Osteoblast (primary cell): ENCODE results near the gene MYLK. TPM values are rescaled to one million over a fixed set of nuclear protein-coding genes. Genes with fewer than 3 reads are reported as not detected.

ENCODE experiments used
- DNase-seq: peaks from one replicate; pipeline ENCODE4 v3.0.0; 2011; ENCODE audit warnings: low spot score, mixed read lengths; ENCODE audit not compliant: insufficient read length; ENCODE audit errors: missing footprints
- H2AFZ ChIP-seq: 2 replicates; pipeline ENCODE4 v1.6.0; 2011; ENCODE audit warnings: mild to moderate bottlenecking, low read length
- H3K27ac ChIP-seq: 2 replicates; pipeline ENCODE4 v1.5.1; 2011; ENCODE audit warnings: mild to moderate bottlenecking, low read depth, low read length, moderate library complexity
- H3K27me3 ChIP-seq: 2 replicates; pipeline ENCODE4 v1.6.0; 2012; ENCODE audit warnings: mild to moderate bottlenecking, control low read depth, inconsistent platforms, low read length, moderate library complexity; ENCODE audit not compliant: insufficient read depth
- H3K36me3 ChIP-seq: 2 replicates; pipeline ENCODE4 v1.5.1; 2011; ENCODE audit warnings: mild to moderate bottlenecking, low read length, control low read depth, moderate library complexity; ENCODE audit not compliant: insufficient read depth
- H3K4me1 ChIP-seq: 2 replicates; pipeline ENCODE4 v1.5.1; 2011; ENCODE audit warnings: mild to moderate bottlenecking, low read length, control low read depth, moderate library complexity; ENCODE audit not compliant: insufficient read depth
- H3K4me2 ChIP-seq: 2 replicates; pipeline ENCODE4 v1.6.0; 2011; ENCODE audit warnings: mild to moderate bottlenecking, low read length; ENCODE audit not compliant: insufficient read depth
- H3K4me3 ChIP-seq: fragments of 200-600 bp; sonication (generic); 3 replicates; pipeline ENCODE4 v1.5.1; 2012; ENCODE audit warnings: mild to moderate bottlenecking, low read length, inconsistent platforms; ENCODE audit not compliant: insufficient read depth
- H3K79me2 ChIP-seq: 2 replicates; pipeline ENCODE4 v1.6.0; 2012; ENCODE audit warnings: mild to moderate bottlenecking, low read length, control low read depth, inconsistent platforms; ENCODE audit not compliant: insufficient read depth
- H3K9me3 ChIP-seq: 2 replicates; pipeline ENCODE4 v1.5.1; 2011; ENCODE audit warnings: low read depth, low read length, control low read depth
- H4K20me1 ChIP-seq: 2 replicates; pipeline ENCODE4 v1.6.0; 2012; ENCODE audit warnings: mild to moderate bottlenecking, low read length, control low read depth; ENCODE audit not compliant: insufficient read depth
- total RNA-seq: library from RNA; depleted of rRNA; stranded (reverse); fragments of >200 nt; gene quantifications from 2 replicates; pipeline ENCODE4 v1.2.3, GENCODE V29; 2012
- TF ChIP-seq, protein P1 (sequence below): IDR thresholded peaks from 2 replicates; pipeline ENCODE4 v1.5.1; 2011; ENCODE audit warnings: mild to moderate bottlenecking, low read depth, low read length, moderate library complexity; ENCODE audit errors: extremely low read depth

MYLK gene
- total RNA-seq, 1 donor: 268 TPM

DNA sequence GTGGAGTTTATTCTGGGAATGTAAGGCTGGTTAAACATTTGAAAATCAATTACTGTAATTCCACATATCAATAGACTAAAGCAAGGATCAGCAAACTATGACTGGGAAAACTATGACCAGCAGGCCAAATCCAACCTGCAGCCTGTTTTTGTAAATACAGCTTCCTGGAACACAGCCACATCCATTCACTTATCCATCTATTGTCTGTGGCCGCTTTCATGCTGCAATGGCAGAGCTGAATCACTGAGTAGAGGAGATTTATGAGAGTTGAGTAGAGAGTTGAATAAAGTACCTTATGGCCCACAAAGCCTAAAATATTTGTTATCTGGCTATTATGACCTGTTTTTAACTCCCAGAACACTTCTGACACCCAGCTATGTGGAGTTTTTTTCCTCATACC, 12.2 kb downstream of the MYLK start:
- no peak overlapping the region for H3K4me3 ChIP-seq
- H3K27me3 ChIP-seq: no peaks in the 10 kb centered on the region
- H3K27ac ChIP-seq: no peak overlapping the region
- peaks cover 9% of the 10 kb centered on the region for H4K20me1 ChIP-seq
- H3K9me3 ChIP-seq: no peaks in the 10 kb centered on the region
- H3K4me1 ChIP-seq: peaks cover 31% of the 10 kb centered on the region
- H3K36me3 ChIP-seq: peaks cover 28% of the 10 kb centered on the region
- H2AFZ ChIP-seq: no peak overlapping the region
- TF ChIP-seq, protein P1, sequence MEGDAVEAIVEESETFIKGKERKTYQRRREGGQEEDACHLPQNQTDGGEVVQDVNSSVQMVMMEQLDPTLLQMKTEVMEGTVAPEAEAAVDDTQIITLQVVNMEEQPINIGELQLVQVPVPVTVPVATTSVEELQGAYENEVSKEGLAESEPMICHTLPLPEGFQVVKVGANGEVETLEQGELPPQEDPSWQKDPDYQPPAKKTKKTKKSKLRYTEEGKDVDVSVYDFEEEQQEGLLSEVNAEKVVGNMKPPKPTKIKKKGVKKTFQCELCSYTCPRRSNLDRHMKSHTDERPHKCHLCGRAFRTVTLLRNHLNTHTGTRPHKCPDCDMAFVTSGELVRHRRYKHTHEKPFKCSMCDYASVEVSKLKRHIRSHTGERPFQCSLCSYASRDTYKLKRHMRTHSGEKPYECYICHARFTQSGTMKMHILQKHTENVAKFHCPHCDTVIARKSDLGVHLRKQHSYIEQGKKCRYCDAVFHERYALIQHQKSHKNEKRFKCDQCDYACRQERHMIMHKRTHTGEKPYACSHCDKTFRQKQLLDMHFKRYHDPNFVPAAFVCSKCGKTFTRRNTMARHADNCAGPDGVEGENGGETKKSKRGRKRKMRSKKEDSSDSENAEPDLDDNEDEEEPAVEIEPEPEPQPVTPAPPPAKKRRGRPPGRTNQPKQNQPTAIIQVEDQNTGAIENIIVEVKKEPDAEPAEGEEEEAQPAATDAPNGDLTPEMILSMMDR: no peak
- DNase-seq: no peak
- no peak overlapping the region for H3K4me2 ChIP-seq
- H3K79me2 ChIP-seq: peaks cover 93% of the 10 kb centered on the region

DNA sequence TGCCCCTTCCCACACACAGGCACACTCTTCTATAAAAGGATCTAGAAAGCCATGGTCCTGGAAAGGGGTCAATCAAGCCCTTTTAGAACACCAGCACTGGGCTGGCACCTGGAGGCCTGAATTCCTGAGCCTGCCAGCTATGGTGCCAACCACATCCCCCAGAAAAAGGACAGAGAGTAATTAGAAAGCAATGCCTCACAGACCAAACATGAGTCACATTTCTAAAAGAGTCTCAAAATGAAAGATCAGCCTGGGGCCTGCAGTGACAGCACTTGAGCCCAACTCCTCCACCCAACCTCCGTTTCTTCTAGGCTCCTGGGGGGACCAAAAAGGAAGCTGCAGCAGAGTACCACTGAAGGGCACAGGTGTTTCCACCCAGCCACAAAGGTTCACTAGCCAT, 14.1 kb downstream of the MYLK start:
- no peak for DNase-seq
- Histone ChIP-seq H3K4me2 (peak overlapping the region; percentile 29), H3K79me2 (peaks cover 97% of the 10 kb centered on the region), H4K20me1 (peaks cover 11% of the 10 kb centered on the region), H3K36me3 (peaks cover 32% of the 10 kb centered on the region), H3K4me3 (peak overlapping the region; percentile 17), H3K9me3 (no peaks in the 10 kb centered on the region), H3K27ac (peak overlapping the region; percentile 49), H3K27me3 (no peaks in the 10 kb centered on the region), H3K4me1 (peaks cover 31% of the 10 kb centered on the region), H2AFZ (peak overlapping the region; percentile 32)
- TF ChIP-seq, protein P1: no peak

DNA sequence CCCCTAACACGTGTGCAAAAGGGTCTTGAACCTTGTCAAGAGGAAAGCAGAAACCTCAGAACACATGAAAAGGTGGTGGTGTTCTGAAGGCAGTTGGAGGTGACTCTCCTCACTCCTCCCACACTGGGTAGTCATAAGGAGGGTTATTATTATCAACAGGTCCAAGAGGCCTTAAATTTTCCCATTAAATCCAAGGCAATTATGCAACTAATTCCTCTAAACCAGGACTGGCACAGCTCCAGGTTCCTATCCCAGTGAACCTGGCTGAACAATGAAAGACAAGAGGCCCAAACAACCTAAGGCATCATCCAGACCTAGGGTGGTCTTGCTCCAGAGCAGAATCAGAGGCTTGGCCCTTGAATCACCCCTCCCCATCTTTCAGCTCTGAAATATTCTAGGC, 15.0 kb downstream of the MYLK start:
- peaks cover 11% of the 10 kb centered on the region for H4K20me1 ChIP-seq
- TF ChIP-seq, protein P1: no peak
- no peaks in the 10 kb centered on the region for H3K27me3 ChIP-seq
- H2AFZ ChIP-seq: no peak overlapping the region
- no peak overlapping the region for H3K4me3 ChIP-seq
- H3K79me2 ChIP-seq: peaks cover 97% of the 10 kb centered on the region
- no peaks in the 10 kb centered on the region for H3K9me3 ChIP-seq
- H3K4me1 ChIP-seq: peaks cover 31% of the 10 kb centered on the region
- H3K27ac ChIP-seq: no peak overlapping the region
- no peak overlapping the region for H3K4me2 ChIP-seq
- DNase-seq: no peak
- peaks cover 30% of the 10 kb centered on the region for H3K36me3 ChIP-seq

DNA sequence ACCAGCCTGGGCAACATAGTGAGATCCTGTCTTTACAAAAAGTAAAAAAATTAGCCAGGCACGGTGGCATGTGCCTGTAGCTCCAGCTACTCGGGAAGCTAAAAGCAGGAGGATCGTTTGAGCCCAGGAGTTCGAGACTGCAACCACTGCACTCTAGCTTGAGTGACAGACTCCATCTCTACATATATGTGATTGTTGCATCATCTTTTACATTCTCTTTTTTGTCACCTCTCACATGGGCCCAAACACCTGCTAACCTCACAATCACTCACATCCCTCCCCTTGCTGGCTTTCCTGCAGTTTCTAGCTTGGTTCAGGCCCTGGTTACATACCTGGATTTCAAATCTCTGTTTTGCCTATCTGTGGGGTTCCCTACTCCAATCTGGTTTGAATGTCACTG, 19.4 kb downstream of the MYLK start:
- no peak overlapping the region for H3K4me2 ChIP-seq
- H3K79me2 ChIP-seq: peaks cover 98% of the 10 kb centered on the region
- peaks cover 6% of the 10 kb centered on the region for H4K20me1 ChIP-seq
- no peak overlapping the region for H3K27ac ChIP-seq
- H3K4me1 ChIP-seq: peaks cover 9% of the 10 kb centered on the region
- TF ChIP-seq, protein P1: no peak
- no peak overlapping the region for H3K4me3 ChIP-seq
- peaks cover 27% of the 10 kb centered on the region for H3K36me3 ChIP-seq
- H2AFZ ChIP-seq: no peak overlapping the region
- no peaks in the 10 kb centered on the region for H3K9me3 ChIP-seq
- no peaks in the 10 kb centered on the region for H3K27me3 ChIP-seq
- no peak for DNase-seq
